Measurements from ENCODE around the gene ZNF761.
"Not testable (repeated sequence)": the region's sequence is repeated elsewhere in the genome, so short reads cannot be mapped to it uniquely, and the experiment has no call there.

The ZNF761 gene

GRCh38 chr19:53463263-53463662 lies 31.5 kb downstream of the ZNF761 start:
- Histone ChIP-seq H3K9me3 (ENCODE audit: low read length) (0 out of 2 replicates have a peak, but pooled peaks cover 5% of the 10 kb centered on the region), H2AFZ (ENCODE audit: low read length) (no peak overlapping the region), H3F3A (ENCODE audit: insufficient read depth, low read length) (no peaks in the 10 kb centered on the region), H3K36me3 (ENCODE audit: insufficient read depth, low read length) (no peaks in the 10 kb centered on the region), H3K4me3 (ENCODE audit: low read depth, low read length, poor library complexity, severe bottlenecking) (no peak overlapping the region), H3K4me2 (ENCODE audit: low read length) (no peak overlapping the region), H4K20me1 (ENCODE audit: insufficient read depth, low read length) (no peaks in the 10 kb centered on the region), H3K27ac (ENCODE audit: low read depth, low read length, poor library complexity, severe bottlenecking) (no peak overlapping the region), H3K4me1 (ENCODE audit: insufficient read depth, low read length, severe bottlenecking) (peaks cover 2% of the 10 kb centered on the region), H3K79me2 (ENCODE audit: insufficient read depth, low read length) (no peaks in the 10 kb centered on the region), H3K9ac (ENCODE audit: low read length) (no peak overlapping the region), H3K27me3 (ENCODE audit: insufficient read depth, low read length) (no peaks in the 10 kb centered on the region), H3K9me2 (ENCODE audit: low read depth, low read length) (no peaks in the 10 kb centered on the region)
- TF ChIP-seq, protein P1, sequence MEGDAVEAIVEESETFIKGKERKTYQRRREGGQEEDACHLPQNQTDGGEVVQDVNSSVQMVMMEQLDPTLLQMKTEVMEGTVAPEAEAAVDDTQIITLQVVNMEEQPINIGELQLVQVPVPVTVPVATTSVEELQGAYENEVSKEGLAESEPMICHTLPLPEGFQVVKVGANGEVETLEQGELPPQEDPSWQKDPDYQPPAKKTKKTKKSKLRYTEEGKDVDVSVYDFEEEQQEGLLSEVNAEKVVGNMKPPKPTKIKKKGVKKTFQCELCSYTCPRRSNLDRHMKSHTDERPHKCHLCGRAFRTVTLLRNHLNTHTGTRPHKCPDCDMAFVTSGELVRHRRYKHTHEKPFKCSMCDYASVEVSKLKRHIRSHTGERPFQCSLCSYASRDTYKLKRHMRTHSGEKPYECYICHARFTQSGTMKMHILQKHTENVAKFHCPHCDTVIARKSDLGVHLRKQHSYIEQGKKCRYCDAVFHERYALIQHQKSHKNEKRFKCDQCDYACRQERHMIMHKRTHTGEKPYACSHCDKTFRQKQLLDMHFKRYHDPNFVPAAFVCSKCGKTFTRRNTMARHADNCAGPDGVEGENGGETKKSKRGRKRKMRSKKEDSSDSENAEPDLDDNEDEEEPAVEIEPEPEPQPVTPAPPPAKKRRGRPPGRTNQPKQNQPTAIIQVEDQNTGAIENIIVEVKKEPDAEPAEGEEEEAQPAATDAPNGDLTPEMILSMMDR (IDR thresholded peaks at IDR 0.05; ENCODE audit: low read length) = no peak
- TF ChIP-seq EZH2 (IDR thresholded peaks at IDR 0.05; ENCODE audit: borderline replicate concordance, low read length) = no peak

DNA sequence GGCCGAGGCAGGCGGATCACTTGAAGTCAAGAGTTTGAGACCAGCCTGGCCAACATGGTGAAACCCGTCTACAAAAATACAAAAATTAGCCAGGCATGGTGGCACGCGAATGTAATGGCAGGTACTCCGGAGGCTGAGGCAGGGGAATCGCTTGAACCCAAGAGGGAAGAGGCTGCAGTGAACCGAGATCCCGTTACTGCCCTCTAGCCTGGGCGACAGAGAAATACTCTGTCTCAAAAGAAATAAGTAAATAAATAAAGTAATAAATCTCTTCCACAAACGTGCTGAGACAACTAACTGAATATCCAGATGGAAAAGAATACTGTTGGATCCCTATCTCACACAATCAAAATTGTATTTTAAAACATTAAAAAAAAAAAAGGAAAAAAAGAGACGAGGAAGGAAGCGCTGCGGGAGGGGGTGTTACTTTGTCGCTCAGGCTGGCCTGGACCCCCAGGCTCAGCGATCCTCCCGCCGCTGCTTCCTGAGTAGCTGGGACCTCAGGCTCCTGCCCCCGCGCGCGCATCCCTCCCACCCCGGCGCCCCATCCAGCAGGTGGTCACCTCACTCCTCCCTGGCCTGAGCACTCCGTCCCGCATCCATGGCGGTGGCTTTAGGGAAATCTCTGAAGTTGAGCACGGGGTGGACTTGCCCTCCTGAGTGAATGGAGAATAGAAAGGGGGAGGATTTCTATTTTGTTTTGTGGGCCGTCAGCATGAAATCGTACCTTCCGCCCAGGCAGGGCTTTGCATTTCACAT lies 35.1 kb downstream of the ZNF761 start:
- H3K4me2 ChIP-seq (ENCODE audit: low read length) = peak overlapping the region; percentile 65
- no peak overlapping the region for H3K27ac ChIP-seq (ENCODE audit: low read depth, low read length, poor library complexity, severe bottlenecking)
- H3K9ac ChIP-seq (ENCODE audit: low read length) = no peak overlapping the region
- no peaks in the 10 kb centered on the region for H4K20me1 ChIP-seq (ENCODE audit: insufficient read depth, low read length)
- no peaks in the 10 kb centered on the region for H3K79me2 ChIP-seq (ENCODE audit: insufficient read depth, low read length)
- no peaks in the 10 kb centered on the region for H3K9me2 ChIP-seq (ENCODE audit: low read depth, low read length)
- no peak for TF ChIP-seq EZH2 (IDR thresholded peaks at IDR 0.05; ENCODE audit: borderline replicate concordance, low read length)
- TF ChIP-seq, protein P1 (IDR thresholded peaks at IDR 0.05; ENCODE audit: low read length) = no peak
- peak overlapping the region; percentile 77 for H3K4me3 ChIP-seq (ENCODE audit: low read depth, low read length, poor library complexity, severe bottlenecking)
- peaks cover 6% of the 10 kb centered on the region for H3K4me1 ChIP-seq (ENCODE audit: insufficient read depth, low read length, severe bottlenecking)
- peaks cover 7% of the 10 kb centered on the region for H3K36me3 ChIP-seq (ENCODE audit: insufficient read depth, low read length)
- H2AFZ ChIP-seq (ENCODE audit: low read length) = no peak overlapping the region
- no peaks in the 10 kb centered on the region for H3K27me3 ChIP-seq (ENCODE audit: insufficient read depth, low read length)
- H3K9me3 ChIP-seq (ENCODE audit: low read length) = 0 out of 2 replicates have a peak, but pooled peaks cover 2% of the 10 kb centered on the region
- no peaks in the 10 kb centered on the region for H3F3A ChIP-seq (ENCODE audit: insufficient read depth, low read length)

- Histone ChIP-seq H3K9me3 (ENCODE audit: low read length) (0 out of 2 replicates have a peak, but pooled peaks cover 4% of the 10 kb centered on the region), H3K79me2 (ENCODE audit: insufficient read depth, low read length) (no peaks in the 10 kb centered on the region), H3K27ac (ENCODE audit: low read depth, low read length, poor library complexity, severe bottlenecking) (peak within 1 kb of the TSS; percentile 50), H4K20me1 (ENCODE audit: insufficient read depth, low read length) (no peaks in the 10 kb centered on the region), H3K9ac (ENCODE audit: low read length) (peak within 1 kb of the TSS; percentile 78), H3K27me3 (ENCODE audit: insufficient read depth, low read length) (no peaks in the 10 kb centered on the region), H3K36me3 (ENCODE audit: insufficient read depth, low read length) (peaks cover 15% of the 10 kb centered on the region), H3K4me1 (ENCODE audit: insufficient read depth, low read length, severe bottlenecking) (peaks cover 6% of the 10 kb centered on the region), H3K4me3 (ENCODE audit: low read depth, low read length, poor library complexity, severe bottlenecking) (peak within 1 kb of the TSS; percentile 77), H3F3A (ENCODE audit: insufficient read depth, low read length) (no peaks in the 10 kb centered on the region), H3K9me2 (ENCODE audit: low read depth, low read length) (no peaks in the 10 kb centered on the region), H3K4me2 (ENCODE audit: low read length) (peak within 1 kb of the TSS; percentile 65), H2AFZ (ENCODE audit: low read length) (no peak within 1 kb of the TSS)
- no peak for TF ChIP-seq EZH2 (IDR thresholded peaks at IDR 0.05; ENCODE audit: borderline replicate concordance, low read length)
- TF ChIP-seq, protein P1 (IDR thresholded peaks at IDR 0.05; ENCODE audit: low read length) = no peak
These were observed 35.9 kb downstream of the ZNF761 start, which contains the start of gene ZNF813 for GRCh38 chr19:53467485-53468262. ZNF813 (plus strand) TSS chr19:53467733; CDS start chr19:53483823, 16,090 bp downstream.

DNA sequence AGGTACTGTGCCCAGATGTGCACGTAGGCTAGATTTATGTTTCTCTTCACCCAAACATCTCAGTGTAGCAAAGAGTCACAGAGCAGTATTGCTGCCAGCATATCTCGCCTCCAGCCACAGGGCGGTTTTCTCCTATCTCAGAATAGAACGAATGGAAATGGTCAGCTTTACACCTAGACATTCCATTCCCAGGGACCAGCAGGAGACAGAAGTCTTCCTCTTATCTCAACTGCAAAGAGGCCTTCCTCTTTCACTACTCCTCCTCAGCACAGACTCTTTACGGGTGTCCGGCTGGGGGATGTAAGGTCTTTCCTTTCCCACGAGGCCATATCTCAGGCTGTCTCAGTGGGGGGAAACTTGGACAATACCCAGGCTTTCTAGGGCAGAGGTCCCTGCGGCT lies 36.8 kb downstream of the ZNF761 start:
- H4K20me1 ChIP-seq (ENCODE audit: insufficient read depth, low read length); H3K9me2 ChIP-seq (ENCODE audit: low read depth, low read length); H3K79me2 ChIP-seq (ENCODE audit: insufficient read depth, low read length); H3K9ac ChIP-seq (ENCODE audit: low read length); H2AFZ ChIP-seq (ENCODE audit: low read length); H3K27ac ChIP-seq (ENCODE audit: low read depth, low read length, poor library complexity, severe bottlenecking); H3K27me3 ChIP-seq (ENCODE audit: insufficient read depth, low read length); H3K4me1 ChIP-seq (ENCODE audit: insufficient read depth, low read length, severe bottlenecking); H3F3A ChIP-seq (ENCODE audit: insufficient read depth, low read length); H3K9me3 ChIP-seq (ENCODE audit: low read length): not testable (repeated sequence)
- Histone ChIP-seq H3K4me2 (ENCODE audit: low read length) (peak overlapping the region; percentile 65), H3K36me3 (ENCODE audit: insufficient read depth, low read length) (peaks cover 22% of the 10 kb centered on the region), H3K4me3 (ENCODE audit: low read depth, low read length, poor library complexity, severe bottlenecking) (peak overlapping the region; percentile 77)
